ENCODE measurements around the gene MCM6. TPM values are rescaled to one million over a fixed set of nuclear protein-coding genes. Genes with fewer than 3 reads are reported as not detected.
"Not testable (repeated sequence)": the region's sequence is repeated elsewhere in the genome, so short reads cannot be mapped to it uniquely, and the experiment has no call there.

MCM6 gene
- total RNA-seq, 1 experiment from 2014 or later, result 39.9 TPM

- intact Hi-C loops (cut with micrococcal nuclease), result loop anchor here (1.0 kb wide), 1 partner anchor 807 kb away; no protein-coding TSS in a partner anchor
- H2AFZ ChIP-seq (ENCODE audit: low read length), result no peak overlapping the region
- H3K27me3 ChIP-seq (ENCODE audit: low read length), result no peaks in the 10 kb centered on the region
- no TSS peak for BruUV-seq (replicated peaks)
- H3K4me3 ChIP-seq (ENCODE audit: low read length), result no peak overlapping the region
- no peaks in the 10 kb centered on the region for H3K36me3 ChIP-seq (ENCODE audit: low read depth, low read length)
- no peaks in the 10 kb centered on the region for H3F3A ChIP-seq (ENCODE audit: low read length, unreplicated experiment)
- no peak overlapping the region for H3K4me2 ChIP-seq (ENCODE audit: low read length)
- ChIA-PET POLR2A (ENCODE audit: unreplicated experiment) (no interaction called here), CTCF (interaction anchor here (0.6 kb wide), 1 partner anchor 323 kb away, joined by 4 read pairs; no protein-coding TSS in a partner anchor)
- ATAC-seq (no peak), DNase-seq (no peak)
- no peaks in the 10 kb centered on the region for H3K9me3 ChIP-seq (ENCODE audit: low read length)
- no peak overlapping the region for H3K9ac ChIP-seq (ENCODE audit: low read length)
- H4K20me1 ChIP-seq (ENCODE audit: low read length), result no peaks in the 10 kb centered on the region
- H3K27ac ChIP-seq (ENCODE audit: low read length), result no peak overlapping the region
- no peaks in the 10 kb centered on the region for H3K9me2 ChIP-seq (replicated peaks; ENCODE audit: low read length)
- no peaks in the 10 kb centered on the region for H3K4me1 ChIP-seq (ENCODE audit: insufficient read depth, low read length)
- TF ChIP-seq, protein P1, sequence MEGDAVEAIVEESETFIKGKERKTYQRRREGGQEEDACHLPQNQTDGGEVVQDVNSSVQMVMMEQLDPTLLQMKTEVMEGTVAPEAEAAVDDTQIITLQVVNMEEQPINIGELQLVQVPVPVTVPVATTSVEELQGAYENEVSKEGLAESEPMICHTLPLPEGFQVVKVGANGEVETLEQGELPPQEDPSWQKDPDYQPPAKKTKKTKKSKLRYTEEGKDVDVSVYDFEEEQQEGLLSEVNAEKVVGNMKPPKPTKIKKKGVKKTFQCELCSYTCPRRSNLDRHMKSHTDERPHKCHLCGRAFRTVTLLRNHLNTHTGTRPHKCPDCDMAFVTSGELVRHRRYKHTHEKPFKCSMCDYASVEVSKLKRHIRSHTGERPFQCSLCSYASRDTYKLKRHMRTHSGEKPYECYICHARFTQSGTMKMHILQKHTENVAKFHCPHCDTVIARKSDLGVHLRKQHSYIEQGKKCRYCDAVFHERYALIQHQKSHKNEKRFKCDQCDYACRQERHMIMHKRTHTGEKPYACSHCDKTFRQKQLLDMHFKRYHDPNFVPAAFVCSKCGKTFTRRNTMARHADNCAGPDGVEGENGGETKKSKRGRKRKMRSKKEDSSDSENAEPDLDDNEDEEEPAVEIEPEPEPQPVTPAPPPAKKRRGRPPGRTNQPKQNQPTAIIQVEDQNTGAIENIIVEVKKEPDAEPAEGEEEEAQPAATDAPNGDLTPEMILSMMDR (conservative IDR thresholded peaks at IDR 0.05; ENCODE audit: low read depth, low read length), result no peak
- TF ChIP-seq EZH2 (IDR thresholded peaks at IDR 0.05; ENCODE audit: low read length, unreplicated experiment), result no peak
- TF ChIP-seq EZH2phosphoT487 (IDR thresholded peaks at IDR 0.05; ENCODE audit: borderline replicate concordance, low read length), result no peak
- H3K79me2 ChIP-seq (ENCODE audit: low read length), result no peaks in the 10 kb centered on the region
Observed at GRCh38 chr2:135796606-135797005, 79.6 kb downstream of the MCM6 start.

GRCh38 chr2:135795641-135796040 is 80.6 kb downstream of the MCM6 start:
- H3K4me3 ChIP-seq (ENCODE audit: low read length); H3K9me2 ChIP-seq (replicated peaks; ENCODE audit: low read length); DNase-seq; H3K36me3 ChIP-seq (ENCODE audit: low read depth, low read length); H3K79me2 ChIP-seq (ENCODE audit: low read length); intact Hi-C loops (cut with micrococcal nuclease); BruUV-seq (replicated peaks); POLR2A ChIA-PET (ENCODE audit: unreplicated experiment); H3F3A ChIP-seq (ENCODE audit: low read length, unreplicated experiment); H3K4me2 ChIP-seq (ENCODE audit: low read length); H2AFZ ChIP-seq (ENCODE audit: low read length); H3K4me1 ChIP-seq (ENCODE audit: insufficient read depth, low read length); H3K9me3 ChIP-seq (ENCODE audit: low read length); H3K27ac ChIP-seq (ENCODE audit: low read length); H3K9ac ChIP-seq (ENCODE audit: low read length); H3K27me3 ChIP-seq (ENCODE audit: low read length); ATAC-seq; H4K20me1 ChIP-seq (ENCODE audit: low read length): not testable (repeated sequence)
- CTCF ChIA-PET, result interaction anchor here (0.5 kb wide), 1 partner anchor 516 kb away, joined by 3 read pairs; no protein-coding TSS in a partner anchor

DNA sequence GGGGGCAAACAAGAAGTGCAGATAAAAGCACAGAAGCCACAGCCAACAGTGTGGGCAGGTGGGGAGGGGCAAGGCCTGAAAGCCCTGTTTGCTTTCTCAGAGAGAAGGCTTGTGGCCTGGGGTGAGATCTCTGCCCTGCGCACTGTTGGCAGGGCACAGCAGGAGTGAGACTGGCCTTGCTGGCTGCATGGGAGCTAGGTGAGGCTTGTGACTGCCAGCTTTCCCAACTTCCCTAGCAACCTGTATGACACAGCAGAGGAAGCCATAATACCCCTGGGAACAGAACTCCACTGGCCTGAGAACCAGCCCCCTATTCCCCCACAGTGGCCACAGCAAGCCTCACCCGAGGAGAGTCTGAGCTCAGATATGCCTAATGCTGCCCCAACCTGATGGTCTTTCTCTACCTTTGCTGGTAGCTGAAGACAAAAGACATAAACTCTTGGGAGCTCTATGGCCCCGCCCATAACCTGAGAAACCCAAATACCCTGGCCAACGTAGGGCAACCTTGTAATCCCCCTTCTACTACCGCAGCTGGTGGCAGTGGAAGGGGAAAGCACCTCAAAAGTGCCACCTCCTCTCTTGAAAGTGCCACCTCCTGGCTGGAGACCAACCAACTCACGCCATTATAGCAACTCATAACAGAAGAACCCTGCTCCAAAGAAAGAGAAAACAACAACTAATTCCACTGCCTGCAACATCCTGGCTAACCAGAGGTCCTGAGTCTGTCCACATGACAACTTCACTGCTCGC is 83.7 kb downstream of the MCM6 start:
- no peak for ATAC-seq
- POLR2A ChIA-PET (ENCODE audit: unreplicated experiment), result no interaction called here
- intact Hi-C loops (cut with micrococcal nuclease), result no loop called here

More for the DNA sequence above, 83.7 kb downstream of the MCM6 start:
- no peaks in the 10 kb centered on the region for H3K79me2 ChIP-seq (ENCODE audit: low read length)
- CTCF ChIA-PET, result no interaction called here
- no TSS peak for BruUV-seq (replicated peaks)
- no peak overlapping the region for H2AFZ ChIP-seq (ENCODE audit: low read length)
- H4K20me1 ChIP-seq (ENCODE audit: low read length), result no peaks in the 10 kb centered on the region
- no peak overlapping the region for H3K4me3 ChIP-seq (ENCODE audit: low read length)
- H3K27ac ChIP-seq (ENCODE audit: low read length), result no peak overlapping the region
- no peaks in the 10 kb centered on the region for H3K36me3 ChIP-seq (ENCODE audit: low read depth, low read length)
- no peak overlapping the region for H3K9ac ChIP-seq (ENCODE audit: low read length)
- no peaks in the 10 kb centered on the region for H3K4me1 ChIP-seq (ENCODE audit: insufficient read depth, low read length)
- H3K4me2 ChIP-seq (ENCODE audit: low read length), result no peak overlapping the region
- no peaks in the 10 kb centered on the region for H3K9me3 ChIP-seq (ENCODE audit: low read length)
- TF ChIP-seq, protein P1 (conservative IDR thresholded peaks at IDR 0.05; ENCODE audit: low read depth, low read length), result no peak
- TF ChIP-seq EZH2 (IDR thresholded peaks at IDR 0.05; ENCODE audit: low read length, unreplicated experiment) (no peak), EZH2phosphoT487 (IDR thresholded peaks at IDR 0.05; ENCODE audit: borderline replicate concordance, low read length) (no peak)
- no peaks in the 10 kb centered on the region for H3K9me2 ChIP-seq (replicated peaks; ENCODE audit: low read length)
- H3F3A ChIP-seq (ENCODE audit: low read length, unreplicated experiment), result no peaks in the 10 kb centered on the region
- DNase-seq, result no peak
- H3K27me3 ChIP-seq (ENCODE audit: low read length), result no peaks in the 10 kb centered on the region

Data from PC-3 (cell line).